ENCODE measurements around the gene KNDC1.

KNDC1 gene

DNA sequence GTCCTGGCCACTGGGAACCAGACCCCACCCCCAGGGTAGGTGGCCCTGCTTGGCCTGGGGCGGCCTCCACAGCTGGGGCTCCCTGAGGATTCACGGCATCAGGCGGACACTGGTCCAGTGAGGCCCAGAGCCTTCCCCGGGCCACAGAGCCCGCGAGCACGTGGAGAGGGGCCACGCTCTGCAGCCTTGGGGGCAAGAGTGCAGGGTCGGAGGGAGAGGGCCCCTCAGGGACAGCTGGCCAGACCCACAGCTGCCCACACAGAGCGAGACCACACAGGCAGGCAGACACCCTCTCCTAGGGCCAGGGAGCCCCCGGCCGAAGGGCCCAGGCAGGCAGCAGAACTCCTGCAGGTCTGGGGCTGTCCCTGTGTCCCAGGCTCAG lies 88.3 kb downstream of the KNDC1 start:
- no peak overlapping the region for H3K27ac ChIP-seq (ENCODE audit: low read length, poor library complexity, severe bottlenecking)
- H2BK12ac ChIP-seq (ENCODE audit: low read length in 2 of 2): no peak overlapping the region
- no peak overlapping the region for H2AFZ ChIP-seq (ENCODE audit: low read depth, low read length)
- no peak overlapping the region for H2BK15ac ChIP-seq (ENCODE audit: low read depth, poor library complexity, severe bottlenecking)
- H3K4me3 ChIP-seq (ENCODE audit: insufficient read depth in 1 of 2, low read depth in 1 of 2, low read length in 2 of 2): no peak overlapping the region
- H3K36me3 ChIP-seq (ENCODE audit: control insufficient read depth in 1 of 2, insufficient read depth in 2 of 2, low read depth in 1 of 2, low read length in 2 of 2): no peaks in the 10 kb centered on the region
- no peaks in the 10 kb centered on the region for H3K79me1 ChIP-seq (replicated peaks; ENCODE audit: low read length, poor library complexity, severe bottlenecking)
- H3K4me1 ChIP-seq (ENCODE audit: control insufficient read depth, insufficient read depth, low read depth, low read length): peaks cover 2% of the 10 kb centered on the region
- H2BK120ac ChIP-seq (ENCODE audit: low read depth, low read length): no peak overlapping the region
- H3K18ac ChIP-seq (ENCODE audit: low read depth in 1 of 2, low read length in 2 of 2): no peak overlapping the region
- no peak overlapping the region for H3K23ac ChIP-seq (ENCODE audit: low read length in 2 of 2)
- 91% methylated on average over 12 of the region's 12 CpGs for WGBS
- H4K91ac ChIP-seq (ENCODE audit: low read length): no peak overlapping the region
- H3K4ac ChIP-seq (ENCODE audit: low read depth in 1 of 2, low read length in 2 of 2): no peak overlapping the region
- H3K4me2 ChIP-seq (ENCODE audit: low read length, poor library complexity, severe bottlenecking): no peak overlapping the region
- H2AK5ac ChIP-seq (ENCODE audit: low read length, severe bottlenecking): no peak overlapping the region
- no peak for DNase-seq
- no peaks in the 10 kb centered on the region for H3K9me3 ChIP-seq (ENCODE audit: control insufficient read depth, low read length)
- peaks cover 9 to 69% of the 10 kb centered on the region in 2 experiments for H3K27me3 ChIP-seq (ENCODE audit: control insufficient read depth in 1 of 2, insufficient read depth in 1 of 2, low read length in 2 of 2)
- H4K8ac ChIP-seq (ENCODE audit: low read length): no peak overlapping the region
- H3K14ac ChIP-seq (ENCODE audit: low read length in 2 of 2): no peak overlapping the region
- no peak overlapping the region for H3K9ac ChIP-seq (ENCODE audit: low read length)
- H2BK5ac ChIP-seq (ENCODE audit: low read depth, low read length, poor library complexity, severe bottlenecking): no peak overlapping the region

DNA sequence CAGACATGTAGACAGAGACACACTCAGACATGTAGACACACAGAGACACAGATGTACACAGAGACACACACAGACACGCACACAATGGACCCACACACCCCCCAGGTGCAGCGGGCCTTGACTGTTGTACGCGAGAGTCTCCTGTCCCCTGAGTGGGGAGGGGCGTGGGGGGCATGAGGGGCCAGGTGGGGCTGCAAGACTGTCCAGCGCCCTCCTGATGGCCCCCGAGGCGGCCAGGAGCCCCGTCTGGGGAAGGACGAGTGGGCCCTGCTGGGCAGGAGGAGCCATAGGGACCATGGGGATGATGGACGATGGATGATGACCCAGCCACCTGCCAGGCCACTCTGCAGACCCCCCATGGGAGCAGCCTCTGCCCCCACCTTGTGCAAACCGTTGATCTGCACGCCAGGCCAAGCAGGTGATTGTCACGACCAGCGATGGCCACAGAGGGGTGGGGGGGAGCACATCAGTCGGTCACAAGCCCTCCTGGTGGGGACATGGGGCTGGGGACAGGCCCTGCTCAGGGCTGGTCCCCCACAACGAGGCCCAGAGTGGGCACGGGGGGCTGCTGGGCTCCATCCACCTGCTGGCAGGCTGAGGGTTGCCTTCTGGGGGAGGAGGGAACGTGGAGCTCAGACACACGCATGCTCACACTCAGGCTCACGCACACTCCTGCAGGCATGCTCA lies 89.2 kb downstream of the KNDC1 start:
- Histone ChIP-seq H2AK5ac (ENCODE audit: low read length, severe bottlenecking) (no peak overlapping the region), H3K9ac (ENCODE audit: low read length) (no peak overlapping the region), H2AFZ (ENCODE audit: low read depth, low read length) (no peak overlapping the region), H3K27ac (ENCODE audit: low read length, poor library complexity, severe bottlenecking) (no peak overlapping the region), H3K9me3 (ENCODE audit: control insufficient read depth, low read length) (no peaks in the 10 kb centered on the region), H3K4ac (ENCODE audit: low read depth in 1 of 2, low read length in 2 of 2) (no peak overlapping the region), H3K18ac (ENCODE audit: low read depth in 1 of 2, low read length in 2 of 2) (no peak overlapping the region), H4K91ac (ENCODE audit: low read length) (peak overlapping the region; percentile 43), H2BK12ac (ENCODE audit: low read length in 2 of 2) (no peak overlapping the region), H3K4me1 (ENCODE audit: control insufficient read depth, insufficient read depth, low read depth, low read length) (peaks cover 2% of the 10 kb centered on the region), H3K27me3 (ENCODE audit: control insufficient read depth in 1 of 2, insufficient read depth in 1 of 2, low read length in 2 of 2) (peaks cover 5 to 61% of the 10 kb centered on the region in 2 experiments), H2BK5ac (ENCODE audit: low read depth, low read length, poor library complexity, severe bottlenecking) (no peak overlapping the region), H3K79me1 (replicated peaks; ENCODE audit: low read length, poor library complexity, severe bottlenecking) (no peaks in the 10 kb centered on the region), H3K14ac (ENCODE audit: low read length in 2 of 2) (no peak overlapping the region), H3K36me3 (ENCODE audit: control insufficient read depth in 1 of 2, insufficient read depth in 2 of 2, low read depth in 1 of 2, low read length in 2 of 2) (no peaks in the 10 kb centered on the region), H2BK15ac (ENCODE audit: low read depth, poor library complexity, severe bottlenecking) (no peak overlapping the region), H3K23ac (ENCODE audit: low read length in 2 of 2) (no peak overlapping the region), H3K4me2 (ENCODE audit: low read length, poor library complexity, severe bottlenecking) (no peak overlapping the region), H4K8ac (ENCODE audit: low read length) (no peak overlapping the region), H2BK120ac (ENCODE audit: low read depth, low read length) (no peak overlapping the region), H3K4me3 (ENCODE audit: insufficient read depth in 1 of 2, low read depth in 1 of 2, low read length in 2 of 2) (no peak overlapping the region)
- 72% methylated on average over 19 of the region's 21 CpGs for WGBS
- no peak for DNase-seq

DNA sequence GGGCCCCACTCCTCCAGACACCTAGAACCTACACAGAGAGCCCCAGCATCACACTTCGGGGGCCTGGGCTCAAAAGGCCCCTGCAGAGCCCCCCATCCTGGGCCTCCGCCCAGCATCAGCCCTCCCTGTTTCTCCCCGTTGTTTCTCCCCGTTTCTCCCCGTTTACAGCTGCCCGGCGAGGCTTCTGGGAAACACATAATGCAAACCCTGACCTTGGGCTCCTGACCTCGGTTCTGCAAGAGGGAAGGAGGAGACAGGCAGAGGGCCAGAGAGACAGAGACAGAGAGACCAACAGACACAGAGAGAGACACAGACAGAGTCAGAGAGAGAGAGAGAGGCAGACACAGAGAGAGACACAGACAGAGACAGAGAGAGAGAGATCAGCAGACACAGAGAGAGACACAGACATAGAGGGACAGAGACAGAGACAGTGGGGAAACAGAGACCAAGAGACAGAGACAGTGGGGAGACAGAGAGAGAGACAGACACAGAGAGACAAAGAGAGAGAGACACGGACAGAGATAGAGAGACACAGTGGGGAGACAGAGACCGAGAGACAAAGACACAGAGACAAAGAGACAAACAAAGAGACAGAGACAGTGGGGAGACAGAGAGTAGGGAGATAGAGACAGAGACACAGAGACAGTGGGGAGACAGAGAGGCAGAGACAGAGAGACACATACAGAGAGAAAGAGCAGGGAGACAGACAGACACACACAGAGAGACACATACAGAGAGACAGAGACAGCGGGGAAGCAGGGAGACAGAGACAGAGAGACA lies 90.1 kb downstream of the KNDC1 start:
- no peak overlapping the region for H3K27ac ChIP-seq (ENCODE audit: low read length, poor library complexity, severe bottlenecking)
- H3K4me3 ChIP-seq (ENCODE audit: insufficient read depth in 1 of 2, low read depth in 1 of 2, low read length in 2 of 2): no peak overlapping the region
- H4K91ac ChIP-seq (ENCODE audit: low read length): no peak overlapping the region
- WGBS: 71% methylated on average over 11 of the region's 11 CpGs
- no peak overlapping the region for H2BK12ac ChIP-seq (ENCODE audit: low read length in 2 of 2)
- no peaks in the 10 kb centered on the region for H3K36me3 ChIP-seq (ENCODE audit: control insufficient read depth in 1 of 2, insufficient read depth in 2 of 2, low read depth in 1 of 2, low read length in 2 of 2)
- no peak overlapping the region for H2BK5ac ChIP-seq (ENCODE audit: low read depth, low read length, poor library complexity, severe bottlenecking)
- DNase-seq: no peak
- no peak overlapping the region for H3K4me2 ChIP-seq (ENCODE audit: low read length, poor library complexity, severe bottlenecking)
- H2BK15ac ChIP-seq (ENCODE audit: low read depth, poor library complexity, severe bottlenecking): no peak overlapping the region
- no peak overlapping the region for H4K8ac ChIP-seq (ENCODE audit: low read length)
- H3K27me3 ChIP-seq (ENCODE audit: control insufficient read depth in 1 of 2, insufficient read depth in 1 of 2, low read length in 2 of 2): peaks cover 5 to 53% of the 10 kb centered on the region in 2 experiments
- peaks cover 2% of the 10 kb centered on the region for H3K4me1 ChIP-seq (ENCODE audit: control insufficient read depth, insufficient read depth, low read depth, low read length)
- H3K18ac ChIP-seq (ENCODE audit: low read depth in 1 of 2, low read length in 2 of 2): no peak overlapping the region
- no peak overlapping the region for H3K4ac ChIP-seq (ENCODE audit: low read depth in 1 of 2, low read length in 2 of 2)
- H2AK5ac ChIP-seq (ENCODE audit: low read length, severe bottlenecking): no peak overlapping the region
- H2AFZ ChIP-seq (ENCODE audit: low read depth, low read length): no peak overlapping the region
- H3K9me3 ChIP-seq (ENCODE audit: control insufficient read depth, low read length): no peaks in the 10 kb centered on the region
- no peak overlapping the region for H3K14ac ChIP-seq (ENCODE audit: low read length in 2 of 2)
- no peak overlapping the region for H3K9ac ChIP-seq (ENCODE audit: low read length)
- no peak overlapping the region for H2BK120ac ChIP-seq (ENCODE audit: low read depth, low read length)
- H3K79me1 ChIP-seq (replicated peaks; ENCODE audit: low read length, poor library complexity, severe bottlenecking): no peaks in the 10 kb centered on the region
- H3K23ac ChIP-seq (ENCODE audit: low read length in 2 of 2): no peak overlapping the region

DNA sequence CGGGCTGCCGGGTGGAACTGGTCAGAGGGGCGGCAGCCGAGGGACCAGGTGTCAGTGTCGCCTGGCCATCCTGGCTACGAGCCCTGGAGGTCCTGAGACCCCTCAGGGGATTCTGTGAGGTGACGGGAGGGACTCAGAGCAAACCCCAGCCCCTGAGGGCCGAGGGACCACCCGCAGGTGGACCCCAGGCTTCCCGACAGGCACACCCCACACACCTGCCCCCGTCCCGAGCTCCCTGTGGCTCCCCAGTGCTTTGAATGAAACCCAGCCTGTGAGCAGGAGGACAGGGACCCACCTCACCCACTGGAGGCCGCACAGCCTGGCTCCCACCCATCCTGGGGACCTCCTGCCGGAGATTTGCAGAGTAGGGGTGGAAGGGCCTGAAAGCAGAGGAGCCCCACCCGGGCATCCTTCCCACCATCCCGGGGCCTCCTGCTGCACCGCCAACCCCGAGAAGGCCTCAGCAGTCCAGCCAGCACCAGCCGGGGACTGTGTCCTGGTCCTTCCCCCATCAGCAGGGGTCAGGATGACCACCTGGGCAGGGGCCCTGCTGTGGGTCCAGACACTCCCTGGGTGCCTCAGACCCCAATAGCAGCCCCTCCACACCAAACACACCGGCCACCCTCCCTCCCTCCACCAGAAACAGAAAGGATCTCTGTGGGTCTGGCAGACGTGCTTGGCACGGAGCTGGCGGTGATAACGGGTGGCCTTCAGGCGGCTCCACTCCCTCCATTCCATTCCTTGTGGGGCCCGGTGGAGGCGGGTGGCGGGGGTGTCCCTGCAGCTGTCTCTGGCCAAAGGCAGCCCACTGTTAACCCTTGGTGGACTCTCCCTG lies 91.6 kb downstream of the KNDC1 start:
- H3K27ac ChIP-seq (ENCODE audit: low read length, poor library complexity, severe bottlenecking): no peak overlapping the region
- H4K91ac ChIP-seq (ENCODE audit: low read length): no peak overlapping the region
- no peak overlapping the region for H2BK5ac ChIP-seq (ENCODE audit: low read depth, low read length, poor library complexity, severe bottlenecking)
- no peak for DNase-seq
- H3K36me3 ChIP-seq (ENCODE audit: control insufficient read depth in 1 of 2, insufficient read depth in 2 of 2, low read depth in 1 of 2, low read length in 2 of 2): no peaks in the 10 kb centered on the region
- H3K79me1 ChIP-seq (replicated peaks; ENCODE audit: low read length, poor library complexity, severe bottlenecking): no peaks in the 10 kb centered on the region
- H3K9ac ChIP-seq (ENCODE audit: low read length): no peak overlapping the region
- H3K4ac ChIP-seq (ENCODE audit: low read depth in 1 of 2, low read length in 2 of 2): no peak overlapping the region
- H2BK120ac ChIP-seq (ENCODE audit: low read depth, low read length): no peak overlapping the region
- no peak overlapping the region for H3K18ac ChIP-seq (ENCODE audit: low read depth in 1 of 2, low read length in 2 of 2)
- no peak overlapping the region for H2BK15ac ChIP-seq (ENCODE audit: low read depth, poor library complexity, severe bottlenecking)
- H3K4me1 ChIP-seq (ENCODE audit: control insufficient read depth, insufficient read depth, low read depth, low read length): peaks cover 2% of the 10 kb centered on the region
- H3K4me2 ChIP-seq (ENCODE audit: low read length, poor library complexity, severe bottlenecking): no peak overlapping the region
- no peaks in the 10 kb centered on the region for H3K9me3 ChIP-seq (ENCODE audit: control insufficient read depth, low read length)
- H4K8ac ChIP-seq (ENCODE audit: low read length): no peak overlapping the region
- no peak overlapping the region for H3K23ac ChIP-seq (ENCODE audit: low read length in 2 of 2)
- H2AK5ac ChIP-seq (ENCODE audit: low read length, severe bottlenecking): no peak overlapping the region
- 78% methylated on average over 27 of the region's 28 CpGs for WGBS
- no peak overlapping the region for H2AFZ ChIP-seq (ENCODE audit: low read depth, low read length)
- H2BK12ac ChIP-seq (ENCODE audit: low read length in 2 of 2): no peak overlapping the region
- no peak overlapping the region for H3K14ac ChIP-seq (ENCODE audit: low read length in 2 of 2)
- H3K4me3 ChIP-seq (ENCODE audit: insufficient read depth in 1 of 2, low read depth in 1 of 2, low read length in 2 of 2): no peak overlapping the region
- H3K27me3 ChIP-seq (ENCODE audit: control insufficient read depth in 1 of 2, insufficient read depth in 1 of 2, low read length in 2 of 2): peaks cover 5 to 39% of the 10 kb centered on the region in 2 experiments
